GM12892 (cell line): Measurements from ENCODE around the gene ARHGAP10.

Experiments
- POLR2A ChIP-seq: IDR thresholded peaks from 2 replicates; pipeline ENCODE4 v1.6.1; 2011; ENCODE audit warnings: low read depth, low read length, control low read depth
- POLR2AphosphoS5 ChIP-seq: IDR thresholded peaks from 2 replicates; pipeline ENCODE4 v1.6.1; 2011; ENCODE audit warnings: low read depth, low read length, control low read depth
- TAF1 ChIP-seq: IDR thresholded peaks from 2 replicates; pipeline ENCODE4 v1.6.1; 2011; ENCODE audit warnings: low read depth, mild to moderate bottlenecking, control low read depth, low read length, borderline replicate concordance

DNA sequence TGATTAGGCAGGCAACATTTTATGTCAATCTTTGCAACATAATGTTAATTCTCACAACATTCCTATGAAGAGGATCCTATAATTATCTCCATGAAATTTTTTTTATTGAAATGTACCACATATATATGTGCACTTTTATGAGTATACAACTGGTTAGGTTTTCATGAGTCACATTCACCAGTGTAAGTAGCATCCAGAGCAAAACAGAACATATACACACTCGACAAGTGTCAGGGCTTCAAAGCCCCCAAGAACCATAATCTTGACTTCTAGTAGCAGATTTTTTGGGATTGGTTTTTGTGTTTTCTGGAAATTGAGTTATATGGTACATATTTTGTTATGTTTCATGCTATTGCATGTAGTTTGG is 62.4 kb downstream of the ARHGAP10 start:
- TF ChIP-seq TAF1 (no peak), POLR2AphosphoS5 (no peak), POLR2A (no peak)
